Thyroid gland (tissue), 4 donors: ENCODE data around the gene KCNH1.

Experiments
- POLR2A ChIP-seq, 2 donors: fragments of 450-650 bp; IDR thresholded peaks; one replicate each; pipeline ENCODE4 v1.6.1; 2017; ENCODE audit warnings: antibody characterized with exemption in 2 of 2, mild to moderate bottlenecking in 2 of 2, moderate library complexity in 1 of 2
- TF ChIP-seq, protein P1 (sequence below), 6 experiments: fragments of 200-600 bp in 3 of 6; fragments of 450-650 bp in 3 of 6; sonication (generic) in 3 of 6; IDR thresholded peaks; one replicate each; pipeline ENCODE4 v1.5.1; 2016 to 2019; ENCODE audit warnings: antibody characterized with exemption in 6 of 6, mild to moderate bottlenecking in 2 of 6, inconsistent platforms in 1 of 6, moderate library complexity in 1 of 6

DNA sequence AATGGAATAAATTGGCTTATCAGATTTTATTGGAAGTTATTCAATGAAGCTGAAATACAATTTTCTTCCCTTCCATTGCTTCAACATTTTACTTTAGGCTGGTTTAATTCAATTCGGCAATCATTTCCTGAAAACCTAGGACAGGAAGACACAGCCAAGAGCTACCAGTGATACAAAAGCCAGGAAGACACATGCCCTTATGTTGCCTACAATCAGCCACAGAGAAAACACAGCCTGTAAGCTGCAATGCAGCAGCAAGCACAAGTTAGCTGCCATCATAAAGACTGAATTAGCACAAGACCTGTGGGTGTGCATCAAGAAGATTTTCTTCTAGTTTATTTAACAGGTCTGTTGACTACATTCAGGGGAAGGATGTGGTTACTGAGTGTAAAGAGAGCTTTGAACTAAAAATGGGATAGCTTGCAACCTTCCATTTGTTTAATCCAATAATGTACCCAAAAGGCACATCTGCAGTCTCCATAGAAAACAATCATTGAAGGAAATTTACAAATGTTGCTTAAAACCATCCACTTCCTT lies 193.8 kb downstream of the KCNH1 start:
- TF ChIP-seq, protein P1, sequence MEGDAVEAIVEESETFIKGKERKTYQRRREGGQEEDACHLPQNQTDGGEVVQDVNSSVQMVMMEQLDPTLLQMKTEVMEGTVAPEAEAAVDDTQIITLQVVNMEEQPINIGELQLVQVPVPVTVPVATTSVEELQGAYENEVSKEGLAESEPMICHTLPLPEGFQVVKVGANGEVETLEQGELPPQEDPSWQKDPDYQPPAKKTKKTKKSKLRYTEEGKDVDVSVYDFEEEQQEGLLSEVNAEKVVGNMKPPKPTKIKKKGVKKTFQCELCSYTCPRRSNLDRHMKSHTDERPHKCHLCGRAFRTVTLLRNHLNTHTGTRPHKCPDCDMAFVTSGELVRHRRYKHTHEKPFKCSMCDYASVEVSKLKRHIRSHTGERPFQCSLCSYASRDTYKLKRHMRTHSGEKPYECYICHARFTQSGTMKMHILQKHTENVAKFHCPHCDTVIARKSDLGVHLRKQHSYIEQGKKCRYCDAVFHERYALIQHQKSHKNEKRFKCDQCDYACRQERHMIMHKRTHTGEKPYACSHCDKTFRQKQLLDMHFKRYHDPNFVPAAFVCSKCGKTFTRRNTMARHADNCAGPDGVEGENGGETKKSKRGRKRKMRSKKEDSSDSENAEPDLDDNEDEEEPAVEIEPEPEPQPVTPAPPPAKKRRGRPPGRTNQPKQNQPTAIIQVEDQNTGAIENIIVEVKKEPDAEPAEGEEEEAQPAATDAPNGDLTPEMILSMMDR (IDR thresholded peaks at IDR 0.05) = no peak
- no peak for TF ChIP-seq POLR2A (IDR thresholded peaks at IDR 0.05)
